Stimulated activated CD4-positive, alpha-beta T cell treated with anti-CD3 and anti-CD28 coated beads, Interleukin-4, amount 100 ng/mL, for 1 hour (primary cell): ENCODE measurements around the gene MRGPRX3.

Experiments used
- DNase-seq: peaks from one replicate; pipeline ENCODE4 v3.0.0-alpha.2; 2020

Gene MRGPRX3

DNA sequence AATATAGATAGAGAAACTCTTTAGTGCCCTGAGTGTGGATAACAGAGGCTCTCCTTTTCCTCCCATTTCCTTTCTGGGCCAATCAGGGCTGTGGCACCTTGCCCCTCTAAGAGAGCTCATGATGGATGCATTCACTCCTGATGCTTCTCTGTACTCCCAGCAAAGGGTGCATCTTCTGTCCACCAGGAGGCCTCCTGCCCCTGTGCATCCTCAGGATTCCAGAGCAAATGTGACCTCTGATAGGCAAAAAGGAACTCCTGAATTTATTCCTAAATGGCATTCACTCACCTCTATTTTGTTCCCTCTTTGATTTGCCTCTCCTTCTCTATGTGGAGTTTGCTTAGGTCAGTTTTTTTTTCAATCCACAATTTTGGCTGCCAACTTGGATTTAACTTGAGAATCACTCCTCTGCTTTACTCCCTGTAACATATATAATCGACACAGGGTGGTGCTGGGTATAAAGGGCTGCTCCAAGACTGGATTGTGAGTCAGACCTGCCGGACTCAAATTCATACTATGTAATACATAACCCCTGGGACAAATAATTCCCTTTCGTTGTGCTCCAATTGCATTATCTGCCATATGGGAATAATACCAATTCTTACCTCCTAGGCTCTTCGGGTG lies 39.1 kb downstream of the MRGPRX3 start:
- no peak for DNase-seq

DNA sequence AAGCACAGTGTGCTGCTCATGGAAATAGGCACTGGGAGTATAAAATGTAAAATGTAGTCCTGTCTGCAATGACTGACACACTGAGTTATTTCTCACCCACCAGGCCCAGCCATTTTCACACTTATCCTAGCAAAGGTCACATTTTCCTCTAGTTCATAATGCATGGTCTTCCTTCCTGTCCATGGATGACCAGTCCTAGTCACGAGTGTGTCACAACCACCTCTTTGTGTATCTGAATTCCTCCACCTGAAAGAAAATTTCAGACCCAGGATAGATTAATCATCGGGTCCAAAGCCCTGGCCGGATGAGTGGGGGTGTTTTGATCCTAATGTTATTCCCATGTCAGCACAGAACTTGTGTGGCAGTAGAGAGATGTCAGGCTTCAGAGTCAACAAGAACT lies 40.3 kb downstream of the MRGPRX3 start, which contains the start of gene MRGPRX4:
TSS of gene MRGPRX4 (plus strand) at position 172 of the 400 bp plus-strand sequence. CDS start 420 bp downstream, outside the sequence.
- no peak for DNase-seq

DNA sequence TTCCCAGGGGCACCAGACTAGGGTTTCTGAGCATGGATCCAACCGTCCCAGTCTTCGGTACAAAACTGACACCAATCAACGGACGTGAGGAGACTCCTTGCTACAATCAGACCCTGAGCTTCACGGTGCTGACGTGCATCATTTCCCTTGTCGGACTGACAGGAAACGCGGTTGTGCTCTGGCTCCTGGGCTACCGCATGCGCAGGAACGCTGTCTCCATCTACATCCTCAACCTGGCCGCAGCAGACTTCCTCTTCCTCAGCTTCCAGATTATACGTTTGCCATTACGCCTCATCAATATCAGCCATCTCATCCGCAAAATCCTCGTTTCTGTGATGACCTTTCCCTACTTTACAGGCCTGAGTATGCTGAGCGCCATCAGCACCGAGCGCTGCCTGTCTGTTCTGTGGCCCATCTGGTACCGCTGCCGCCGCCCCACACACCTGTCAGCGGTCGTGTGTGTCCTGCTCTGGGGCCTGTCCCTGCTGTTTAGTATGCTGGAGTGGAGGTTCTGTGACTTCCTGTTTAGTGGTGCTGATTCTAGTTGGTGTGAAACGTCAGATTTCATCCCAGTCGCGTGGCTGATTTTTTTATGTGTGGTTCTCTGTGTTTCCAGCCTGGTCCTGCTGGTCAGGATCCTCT lies 41.0 kb downstream of the MRGPRX3 start:
- DNase-seq = no peak
